Measurements from ENCODE around the gene CCDC190. TPM values are rescaled to one million over a fixed set of nuclear protein-coding genes. Genes with fewer than 3 reads are reported as not detected.

Gene CCDC190
- total and polyA plus RNA-seq, 2 of the 13 experiments (the other 11 are each of a cell fraction or from before 2014, with no cell fraction given) = not detected

GRCh38 chr1:162892906-162893611 is 32.1 kb upstream of the CCDC190 start (continued):
- TF ChIP-seq ZBTB49 (CRISPR knock-in tag; IDR thresholded peaks at IDR 0.05; ENCODE audit: borderline replicate concordance) = no peak
- TF ChIP-seq SNAPC5 (CRISPR knock-in tag; IDR thresholded peaks at IDR 0.05; ENCODE audit: borderline replicate concordance) = no peak
- no peak for TF ChIP-seq RFX3 (CRISPR knock-in tag; IDR thresholded peaks at IDR 0.05)
- no peak for TF ChIP-seq ZFP41 (CRISPR knock-in tag; IDR thresholded peaks at IDR 0.05; ENCODE audit: borderline replicate concordance)
- TF ChIP-seq HES4 (CRISPR knock-in tag; IDR thresholded peaks at IDR 0.05; ENCODE audit: borderline replicate concordance) = no peak
- TF ChIP-seq ZNF20 (CRISPR knock-in tag; IDR thresholded peaks at IDR 0.05) = no peak
- TF ChIP-seq RFXANK (CRISPR knock-in tag; IDR thresholded peaks at IDR 0.05) = no peak
- peak; percentile 70 for TF ChIP-seq RXRB (CRISPR knock-in tag; IDR thresholded peaks at IDR 0.05; ENCODE audit: borderline replicate concordance)
- no peak for TF ChIP-seq ARNTL (CRISPR knock-in tag; IDR thresholded peaks at IDR 0.05)
- no peak for TF ChIP-seq PCBP1 (IDR thresholded peaks at IDR 0.05; ENCODE audit: borderline replicate concordance, low read depth, low read length)
- no peak for TF ChIP-seq ZBTB39 (CRISPR knock-in tag; IDR thresholded peaks at IDR 0.05)
- no peak for TF ChIP-seq ZKSCAN1 (IDR thresholded peaks at IDR 0.05; ENCODE audit: low read length)
- TF ChIP-seq ZMAT3 (CRISPR knock-in tag; conservative IDR thresholded peaks at IDR 0.05) = no peak
- TF ChIP-seq ZNF570 (CRISPR knock-in tag; IDR thresholded peaks at IDR 0.05; ENCODE audit: borderline replicate concordance) = no peak
- no peak for TF ChIP-seq GTF2F1 (IDR thresholded peaks at IDR 0.05; ENCODE audit: low read length)
- TF ChIP-seq SMARCE1 (IDR thresholded peaks at IDR 0.05; ENCODE audit: borderline replicate concordance) = no peak
- no peak for TF ChIP-seq ZNF589 (CRISPR knock-in tag; conservative IDR thresholded peaks at IDR 0.05)
- TF ChIP-seq MAFK (conservative IDR thresholded peaks at IDR 0.05 in 1 of 2, IDR thresholded peaks at IDR 0.05 in 1 of 2; ENCODE audit: low read length in 2 of 2) = no peak
- TF ChIP-seq SIN3B (IDR thresholded peaks at IDR 0.05; ENCODE audit: low read length) = no peak
- TF ChIP-seq CTCF (CRISPR knock-in tag; IDR thresholded peaks at IDR 0.05) = no peak
- TF ChIP-seq ZNF343 (CRISPR knock-in tag; IDR thresholded peaks at IDR 0.05) = no peak
- TF ChIP-seq ATF2 (CRISPR knock-in tag; IDR thresholded peaks at IDR 0.05) = peak; percentile 54; the same call in 1 of the 2 replicates
- TF ChIP-seq SSRP1 (CRISPR knock-in tag; IDR thresholded peaks at IDR 0.05) = no peak
- 0 out of 2 replicates have a peak, but pooled peaks have one; percentile 60 for TF ChIP-seq ZNF792 (CRISPR knock-in tag; IDR thresholded peaks at IDR 0.05)
